Mucosa of stomach (tissue), 1 donor: ENCODE measurements around the gene PPP1R14B.
A peak's percentile ranks its signal among the peaks of the same experiment; 100 is the strongest.

ENCODE experiments used
- H3K27me3 ChIP-seq: one replicate; pipeline ENCODE4 v1.7.0; 2013; ENCODE audit warnings: mild to moderate bottlenecking, low read length; ENCODE audit not compliant: control insufficient read depth, insufficient read depth
- H3K36me3 ChIP-seq: one replicate; pipeline ENCODE4 v1.7.0; 2013; ENCODE audit warnings: low read length; ENCODE audit not compliant: control insufficient read depth, insufficient read depth
- H3K4me1 ChIP-seq: one replicate; pipeline ENCODE4 v1.7.0; 2013; ENCODE audit warnings: mild to moderate bottlenecking, low read length; ENCODE audit not compliant: control insufficient read depth, insufficient read depth
- H3K4me3 ChIP-seq: one replicate; pipeline ENCODE4 v1.7.0; 2013; ENCODE audit warnings: low read length
- H3K9ac ChIP-seq: one replicate; pipeline ENCODE4 v1.7.0; 2013; ENCODE audit warnings: mild to moderate bottlenecking, low read length, moderate library complexity
- H3K9me3 ChIP-seq: one replicate; pipeline ENCODE4 v1.7.0; 2013; ENCODE audit warnings: mild to moderate bottlenecking, low read length, moderate library complexity; ENCODE audit not compliant: control insufficient read depth
- donor health status: Pancreatic carcinoma.

PPP1R14B gene

GRCh38 chr11:64245797-64246620, 734 bp downstream of the PPP1R14B start:
- H3K4me3 ChIP-seq = peak overlapping the region; percentile 82
- H3K4me1 ChIP-seq = peaks cover 37% of the 10 kb centered on the region
- H3K27me3 ChIP-seq = peaks cover 5% of the 10 kb centered on the region
- no peaks in the 10 kb centered on the region for H3K9me3 ChIP-seq
- no peaks in the 10 kb centered on the region for H3K36me3 ChIP-seq
- peak overlapping the region; percentile 73 for H3K9ac ChIP-seq

- H3K4me3 ChIP-seq = peak overlapping the region; percentile 82
- peaks cover under 1% of the 10 kb centered on the region for H3K27me3 ChIP-seq
- no peaks in the 10 kb centered on the region for H3K36me3 ChIP-seq
- no peaks in the 10 kb centered on the region for H3K9me3 ChIP-seq
- H3K4me1 ChIP-seq = peaks cover 34% of the 10 kb centered on the region
- peak overlapping the region; percentile 73 for H3K9ac ChIP-seq
Measured at GRCh38 chr11:64245401-64245796, 1.3 kb downstream of the PPP1R14B start.

GRCh38 chr11:64244966-64245365, 1.8 kb downstream of the PPP1R14B start:
- H3K4me1 ChIP-seq = peaks cover 37% of the 10 kb centered on the region
- peak overlapping the region; percentile 73 for H3K9ac ChIP-seq
- H3K4me3 ChIP-seq = no peak overlapping the region

GRCh38 chr11:64244107-64244506, 2.6 kb downstream of the PPP1R14B start:
- H3K4me1 ChIP-seq = peaks cover 46% of the 10 kb centered on the region
- peak overlapping the region; percentile 28 for H3K9ac ChIP-seq
- no peaks in the 10 kb centered on the region for H3K9me3 ChIP-seq
- H3K27me3 ChIP-seq = no peaks in the 10 kb centered on the region
- H3K36me3 ChIP-seq = no peaks in the 10 kb centered on the region
- H3K4me3 ChIP-seq = no peak overlapping the region

More at GRCh38 chr11:64244966-64245365, 1.8 kb downstream of the PPP1R14B start:
- Histone ChIP-seq H3K36me3 (no peaks in the 10 kb centered on the region), H3K9me3 (no peaks in the 10 kb centered on the region), H3K27me3 (no peaks in the 10 kb centered on the region)

GRCh38 chr11:64243236-64243854, 3.4 kb downstream of the PPP1R14B start:
- H3K9ac ChIP-seq = no peak overlapping the region
- H3K9me3 ChIP-seq = no peaks in the 10 kb centered on the region
- H3K36me3 ChIP-seq = no peaks in the 10 kb centered on the region
- no peak overlapping the region for H3K4me3 ChIP-seq
- H3K27me3 ChIP-seq = no peaks in the 10 kb centered on the region
- H3K4me1 ChIP-seq = peaks cover 54% of the 10 kb centered on the region

GRCh38 chr11:64241491-64242374, 5.0 kb downstream of the PPP1R14B start:
- H3K9me3 ChIP-seq = no peaks in the 10 kb centered on the region
- H3K4me3 ChIP-seq = peak overlapping the region; percentile 63
- peak overlapping the region; percentile 82 for H3K9ac ChIP-seq
- H3K27me3 ChIP-seq = no peaks in the 10 kb centered on the region
- H3K4me1 ChIP-seq = peaks cover 63% of the 10 kb centered on the region
- no peaks in the 10 kb centered on the region for H3K36me3 ChIP-seq

GRCh38 chr11:64241241-64241490, 5.6 kb downstream of the PPP1R14B start:
- peak overlapping the region; percentile 90 for H3K4me3 ChIP-seq
- peak overlapping the region; percentile 95 for H3K9ac ChIP-seq
- no peaks in the 10 kb centered on the region for H3K27me3 ChIP-seq
- no peaks in the 10 kb centered on the region for H3K36me3 ChIP-seq
- peaks cover 64% of the 10 kb centered on the region for H3K4me1 ChIP-seq
- no peaks in the 10 kb centered on the region for H3K9me3 ChIP-seq

- H3K9ac ChIP-seq = peak within 1 kb of the TSS; percentile 95
- no peaks in the 10 kb centered on the region for H3K9me3 ChIP-seq
- no peaks in the 10 kb centered on the region for H3K36me3 ChIP-seq
- H3K27me3 ChIP-seq = no peaks in the 10 kb centered on the region
- peak within 1 kb of the TSS; percentile 90 for H3K4me3 ChIP-seq
- peaks cover 64% of the 10 kb centered on the region for H3K4me1 ChIP-seq
Measured at GRCh38 chr11:64240435-64241240, 6.1 kb downstream of the PPP1R14B start, which contains the start of gene FKBP2. Gene FKBP2 (plus strand): TSS chr11:64241095. CDS start chr11:64242388, 1,293 bp downstream.

GRCh38 chr11:64239662-64240434, 6.9 kb downstream of the PPP1R14B start:
- Histone ChIP-seq H3K27me3 (no peaks in the 10 kb centered on the region), H3K36me3 (no peaks in the 10 kb centered on the region), H3K9me3 (no peaks in the 10 kb centered on the region), H3K9ac (peak overlapping the region; percentile 95), H3K4me1 (peaks cover 64% of the 10 kb centered on the region), H3K4me3 (peak overlapping the region; percentile 90)

- Histone ChIP-seq H3K9ac (no peak overlapping the region), H3K36me3 (no peaks in the 10 kb centered on the region), H3K4me3 (no peak overlapping the region), H3K27me3 (no peaks in the 10 kb centered on the region), H3K4me1 (peaks cover 64% of the 10 kb centered on the region), H3K9me3 (no peaks in the 10 kb centered on the region)
Measured at GRCh38 chr11:64238999-64239398, 7.7 kb downstream of the PPP1R14B start.

GRCh38 chr11:64238076-64238475, 8.7 kb downstream of the PPP1R14B start:
- Histone ChIP-seq H3K27me3 (no peaks in the 10 kb centered on the region), H3K36me3 (no peaks in the 10 kb centered on the region), H3K9ac (peak overlapping the region; percentile 45), H3K4me1 (peaks cover 71% of the 10 kb centered on the region), H3K4me3 (no peak overlapping the region), H3K9me3 (no peaks in the 10 kb centered on the region)
